HEK293 (cell line): ENCODE data around the gene ZDHHC21.

Experiments
- BCL11B ChIP-seq: fragments of 450-650 bp; formaldehyde crosslinking; IDR thresholded peaks from 2 replicates; pipeline ENCODE4 v1.5.1; 2016; ENCODE audit warnings: low read depth, missing biosample characterization, missing genetic modification characterization
- MEIS1 ChIP-seq: sonication (generic); formaldehyde crosslinking; IDR thresholded peaks from 2 replicates; pipeline ENCODE4 v1.8.1; 2022; ENCODE audit warnings: missing genetic modification reagents, mild to moderate bottlenecking, borderline replicate concordance
- PRDM1 ChIP-seq: fragments of 450-650 bp; formaldehyde crosslinking; IDR thresholded peaks from 2 replicates; pipeline ENCODE4; 2016; ENCODE audit warnings: missing biosample characterization, missing genetic modification characterization
- TCF7L2 ChIP-seq: IDR thresholded peaks from 2 replicates; pipeline ENCODE4 v1.6.1; 2011; ENCODE audit warnings: low read depth, mild to moderate bottlenecking, inconsistent platforms, low read length, moderate library complexity, borderline replicate concordance
- ZEB2 ChIP-seq: fragments of 450-650 bp; formaldehyde crosslinking; IDR thresholded peaks from 2 replicates; pipeline ENCODE4 v1.5.1; 2016; ENCODE audit warnings: missing biosample characterization, missing genetic modification characterization
- ZNF302 ChIP-seq: fragments of 450-650 bp; formaldehyde crosslinking; IDR thresholded peaks from 2 replicates; pipeline ENCODE4 v1.5.1; 2016; ENCODE audit warnings: missing biosample characterization, missing genetic modification characterization, low read depth
- ZNF426 ChIP-seq: fragments of 450-650 bp; formaldehyde crosslinking; IDR thresholded peaks from 2 replicates; pipeline ENCODE4 v1.5.1; 2017; ENCODE audit warnings: missing biosample characterization, missing genetic modification characterization, mild to moderate bottlenecking, inconsistent platforms, moderate library complexity
- ZNF561 ChIP-seq: fragments of 450-650 bp; IDR thresholded peaks from 2 replicates; pipeline ENCODE4 v1.5.1; 2018; ENCODE audit warnings: missing biosample characterization, missing genetic modification characterization, borderline replicate concordance
- TF ChIP-seq, protein P1 (sequence below): sonication (generic); formaldehyde crosslinking; IDR thresholded peaks from 2 replicates; pipeline ENCODE4 v1.8.1; 2022; ENCODE audit warnings: mild to moderate bottlenecking, moderate library complexity, missing genetic modification reagents
- TF ChIP-seq, protein P2 (sequence below): fragments of 450-650 bp; formaldehyde crosslinking; IDR thresholded peaks from 2 replicates; pipeline ENCODE4 v1.5.1; 2016; ENCODE audit warnings: missing biosample characterization, missing genetic modification characterization
- TF ChIP-seq, protein P3 (sequence below): fragments of 450-650 bp; formaldehyde crosslinking; IDR thresholded peaks from 2 replicates; pipeline ENCODE4 v1.5.1; 2016; ENCODE audit warnings: missing biosample characterization, missing genetic modification characterization

DNA sequence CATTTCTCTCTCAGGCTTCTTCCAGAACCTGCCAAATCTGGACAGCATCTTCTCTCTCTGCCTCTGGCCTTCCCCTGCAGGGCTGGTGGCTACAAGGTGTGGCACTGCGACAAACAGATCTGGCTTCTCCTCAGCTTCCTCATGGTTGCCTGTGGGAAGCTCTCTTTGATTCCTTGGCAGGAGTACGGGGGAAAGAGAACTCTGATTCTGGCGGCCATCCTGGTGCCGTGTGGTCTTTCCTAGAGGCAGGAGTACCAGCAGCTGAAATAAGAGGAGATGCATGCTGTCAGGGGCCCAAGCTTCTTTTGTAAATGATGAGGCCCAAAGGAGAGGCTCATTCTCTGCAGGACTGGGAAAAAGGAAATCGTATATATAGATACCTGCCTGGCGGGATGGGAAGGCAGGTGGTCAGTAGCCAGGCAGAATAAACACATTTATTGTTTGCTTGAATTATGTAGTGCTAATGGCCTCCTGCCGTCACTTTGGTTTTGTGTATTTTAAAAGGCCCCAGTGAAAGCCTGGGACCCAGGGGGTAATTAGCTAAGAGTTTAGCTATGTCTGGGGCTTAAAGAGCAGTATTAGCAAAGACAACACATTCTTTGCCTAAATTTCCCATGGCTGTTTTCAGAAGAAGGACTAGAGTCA is 29.3 kb upstream of the ZDHHC21 start, which contains the start of gene CER1:
- TF ChIP-seq BCL11B (tag by site-specific recombination): no peak
- TF ChIP-seq TCF7L2: no peak
- TF ChIP-seq, protein P1, sequence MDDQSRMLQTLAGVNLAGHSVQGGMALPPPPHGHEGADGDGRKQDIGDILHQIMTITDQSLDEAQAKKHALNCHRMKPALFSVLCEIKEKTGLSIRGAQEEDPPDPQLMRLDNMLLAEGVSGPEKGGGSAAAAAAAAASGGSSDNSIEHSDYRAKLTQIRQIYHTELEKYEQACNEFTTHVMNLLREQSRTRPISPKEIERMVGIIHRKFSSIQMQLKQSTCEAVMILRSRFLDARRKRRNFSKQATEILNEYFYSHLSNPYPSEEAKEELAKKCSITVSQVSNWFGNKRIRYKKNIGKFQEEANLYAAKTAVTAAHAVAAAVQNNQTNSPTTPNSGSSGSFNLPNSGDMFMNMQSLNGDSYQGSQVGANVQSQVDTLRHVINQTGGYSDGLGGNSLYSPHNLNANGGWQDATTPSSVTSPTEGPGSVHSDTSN (CRISPR knock-in tag): no peak
- no peak for TF ChIP-seq ZNF426 (tag by site-specific recombination)
- TF ChIP-seq ZNF302: no peak
- TF ChIP-seq, protein P2, sequence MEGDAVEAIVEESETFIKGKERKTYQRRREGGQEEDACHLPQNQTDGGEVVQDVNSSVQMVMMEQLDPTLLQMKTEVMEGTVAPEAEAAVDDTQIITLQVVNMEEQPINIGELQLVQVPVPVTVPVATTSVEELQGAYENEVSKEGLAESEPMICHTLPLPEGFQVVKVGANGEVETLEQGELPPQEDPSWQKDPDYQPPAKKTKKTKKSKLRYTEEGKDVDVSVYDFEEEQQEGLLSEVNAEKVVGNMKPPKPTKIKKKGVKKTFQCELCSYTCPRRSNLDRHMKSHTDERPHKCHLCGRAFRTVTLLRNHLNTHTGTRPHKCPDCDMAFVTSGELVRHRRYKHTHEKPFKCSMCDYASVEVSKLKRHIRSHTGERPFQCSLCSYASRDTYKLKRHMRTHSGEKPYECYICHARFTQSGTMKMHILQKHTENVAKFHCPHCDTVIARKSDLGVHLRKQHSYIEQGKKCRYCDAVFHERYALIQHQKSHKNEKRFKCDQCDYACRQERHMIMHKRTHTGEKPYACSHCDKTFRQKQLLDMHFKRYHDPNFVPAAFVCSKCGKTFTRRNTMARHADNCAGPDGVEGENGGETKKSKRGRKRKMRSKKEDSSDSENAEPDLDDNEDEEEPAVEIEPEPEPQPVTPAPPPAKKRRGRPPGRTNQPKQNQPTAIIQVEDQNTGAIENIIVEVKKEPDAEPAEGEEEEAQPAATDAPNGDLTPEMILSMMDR (tag by site-specific recombination): no peak
- TF ChIP-seq PRDM1 (tag by site-specific recombination): no peak
- TF ChIP-seq ZNF561: no peak
- TF ChIP-seq, protein P3, sequence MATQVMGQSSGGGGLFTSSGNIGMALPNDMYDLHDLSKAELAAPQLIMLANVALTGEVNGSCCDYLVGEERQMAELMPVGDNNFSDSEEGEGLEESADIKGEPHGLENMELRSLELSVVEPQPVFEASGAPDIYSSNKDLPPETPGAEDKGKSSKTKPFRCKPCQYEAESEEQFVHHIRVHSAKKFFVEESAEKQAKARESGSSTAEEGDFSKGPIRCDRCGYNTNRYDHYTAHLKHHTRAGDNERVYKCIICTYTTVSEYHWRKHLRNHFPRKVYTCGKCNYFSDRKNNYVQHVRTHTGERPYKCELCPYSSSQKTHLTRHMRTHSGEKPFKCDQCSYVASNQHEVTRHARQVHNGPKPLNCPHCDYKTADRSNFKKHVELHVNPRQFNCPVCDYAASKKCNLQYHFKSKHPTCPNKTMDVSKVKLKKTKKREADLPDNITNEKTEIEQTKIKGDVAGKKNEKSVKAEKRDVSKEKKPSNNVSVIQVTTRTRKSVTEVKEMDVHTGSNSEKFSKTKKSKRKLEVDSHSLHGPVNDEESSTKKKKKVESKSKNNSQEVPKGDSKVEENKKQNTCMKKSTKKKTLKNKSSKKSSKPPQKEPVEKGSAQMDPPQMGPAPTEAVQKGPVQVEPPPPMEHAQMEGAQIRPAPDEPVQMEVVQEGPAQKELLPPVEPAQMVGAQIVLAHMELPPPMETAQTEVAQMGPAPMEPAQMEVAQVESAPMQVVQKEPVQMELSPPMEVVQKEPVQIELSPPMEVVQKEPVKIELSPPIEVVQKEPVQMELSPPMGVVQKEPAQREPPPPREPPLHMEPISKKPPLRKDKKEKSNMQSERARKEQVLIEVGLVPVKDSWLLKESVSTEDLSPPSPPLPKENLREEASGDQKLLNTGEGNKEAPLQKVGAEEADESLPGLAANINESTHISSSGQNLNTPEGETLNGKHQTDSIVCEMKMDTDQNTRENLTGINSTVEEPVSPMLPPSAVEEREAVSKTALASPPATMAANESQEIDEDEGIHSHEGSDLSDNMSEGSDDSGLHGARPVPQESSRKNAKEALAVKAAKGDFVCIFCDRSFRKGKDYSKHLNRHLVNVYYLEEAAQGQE (tag by site-specific recombination): no peak
- no peak for TF ChIP-seq MEIS1 (CRISPR knock-in tag)
- TF ChIP-seq ZEB2 (tag by site-specific recombination): no peak
